ENCODE data around the gene PEX14.

DNA sequence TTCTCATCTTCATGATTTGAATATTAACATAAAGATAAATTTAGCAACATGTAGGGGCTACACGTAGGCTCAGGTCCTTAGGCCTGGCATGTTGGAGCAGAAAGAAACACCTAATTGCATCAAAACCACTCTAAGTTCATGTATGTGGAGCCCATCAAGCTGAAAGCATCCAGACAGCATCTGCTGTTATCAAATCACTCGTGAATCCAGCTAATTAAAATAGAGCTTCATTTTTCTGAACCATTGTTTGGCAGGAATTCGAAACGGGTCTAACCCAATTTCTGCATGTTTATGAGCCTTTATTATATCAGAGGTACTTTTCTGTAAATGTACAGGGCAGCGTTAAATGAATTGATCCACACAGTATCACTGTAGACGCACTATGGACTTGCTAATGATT, 45.7 kb downstream of the PEX14 start:
- TF ChIP-seq YY1 (IDR thresholded peaks at IDR 0.05; ENCODE audit: insufficient read depth, insufficient read length) (no peak), ZNF274 (IDR thresholded peaks at IDR 0.05; ENCODE audit: low read depth, low read length) (no peak)

Data from NT2/D1 (cell line).